Measurements from ENCODE around the gene PRR20B.

- no peak for TF ChIP-seq JUNB (IDR thresholded peaks at IDR 0.05; ENCODE audit: unreplicated experiment)
- TF ChIP-seq CTCF (conservative IDR thresholded peaks at IDR 0.05; ENCODE audit: low read depth in 2 of 2) = no peak
- no peak for TF ChIP-seq EZH2phosphoT487 (IDR thresholded peaks at IDR 0.05; ENCODE audit: unreplicated experiment)
- no peak for TF ChIP-seq EZH2 (IDR thresholded peaks at IDR 0.05; ENCODE audit: low read depth, unreplicated experiment)
- TF ChIP-seq, protein P1, sequence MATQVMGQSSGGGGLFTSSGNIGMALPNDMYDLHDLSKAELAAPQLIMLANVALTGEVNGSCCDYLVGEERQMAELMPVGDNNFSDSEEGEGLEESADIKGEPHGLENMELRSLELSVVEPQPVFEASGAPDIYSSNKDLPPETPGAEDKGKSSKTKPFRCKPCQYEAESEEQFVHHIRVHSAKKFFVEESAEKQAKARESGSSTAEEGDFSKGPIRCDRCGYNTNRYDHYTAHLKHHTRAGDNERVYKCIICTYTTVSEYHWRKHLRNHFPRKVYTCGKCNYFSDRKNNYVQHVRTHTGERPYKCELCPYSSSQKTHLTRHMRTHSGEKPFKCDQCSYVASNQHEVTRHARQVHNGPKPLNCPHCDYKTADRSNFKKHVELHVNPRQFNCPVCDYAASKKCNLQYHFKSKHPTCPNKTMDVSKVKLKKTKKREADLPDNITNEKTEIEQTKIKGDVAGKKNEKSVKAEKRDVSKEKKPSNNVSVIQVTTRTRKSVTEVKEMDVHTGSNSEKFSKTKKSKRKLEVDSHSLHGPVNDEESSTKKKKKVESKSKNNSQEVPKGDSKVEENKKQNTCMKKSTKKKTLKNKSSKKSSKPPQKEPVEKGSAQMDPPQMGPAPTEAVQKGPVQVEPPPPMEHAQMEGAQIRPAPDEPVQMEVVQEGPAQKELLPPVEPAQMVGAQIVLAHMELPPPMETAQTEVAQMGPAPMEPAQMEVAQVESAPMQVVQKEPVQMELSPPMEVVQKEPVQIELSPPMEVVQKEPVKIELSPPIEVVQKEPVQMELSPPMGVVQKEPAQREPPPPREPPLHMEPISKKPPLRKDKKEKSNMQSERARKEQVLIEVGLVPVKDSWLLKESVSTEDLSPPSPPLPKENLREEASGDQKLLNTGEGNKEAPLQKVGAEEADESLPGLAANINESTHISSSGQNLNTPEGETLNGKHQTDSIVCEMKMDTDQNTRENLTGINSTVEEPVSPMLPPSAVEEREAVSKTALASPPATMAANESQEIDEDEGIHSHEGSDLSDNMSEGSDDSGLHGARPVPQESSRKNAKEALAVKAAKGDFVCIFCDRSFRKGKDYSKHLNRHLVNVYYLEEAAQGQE (IDR thresholded peaks at IDR 0.05; ENCODE audit: unreplicated experiment) = no peak
- TF ChIP-seq STAT1 (IDR thresholded peaks at IDR 0.05; ENCODE audit: unreplicated experiment) = no peak
- TF ChIP-seq POLR2AphosphoS5 (IDR thresholded peaks at IDR 0.05; ENCODE audit: low read depth) = no peak
- no peak for TF ChIP-seq CREB1 (CRISPR knock-in tag; IDR thresholded peaks at IDR 0.05; ENCODE audit: low read depth)
- TF ChIP-seq, protein P2, sequence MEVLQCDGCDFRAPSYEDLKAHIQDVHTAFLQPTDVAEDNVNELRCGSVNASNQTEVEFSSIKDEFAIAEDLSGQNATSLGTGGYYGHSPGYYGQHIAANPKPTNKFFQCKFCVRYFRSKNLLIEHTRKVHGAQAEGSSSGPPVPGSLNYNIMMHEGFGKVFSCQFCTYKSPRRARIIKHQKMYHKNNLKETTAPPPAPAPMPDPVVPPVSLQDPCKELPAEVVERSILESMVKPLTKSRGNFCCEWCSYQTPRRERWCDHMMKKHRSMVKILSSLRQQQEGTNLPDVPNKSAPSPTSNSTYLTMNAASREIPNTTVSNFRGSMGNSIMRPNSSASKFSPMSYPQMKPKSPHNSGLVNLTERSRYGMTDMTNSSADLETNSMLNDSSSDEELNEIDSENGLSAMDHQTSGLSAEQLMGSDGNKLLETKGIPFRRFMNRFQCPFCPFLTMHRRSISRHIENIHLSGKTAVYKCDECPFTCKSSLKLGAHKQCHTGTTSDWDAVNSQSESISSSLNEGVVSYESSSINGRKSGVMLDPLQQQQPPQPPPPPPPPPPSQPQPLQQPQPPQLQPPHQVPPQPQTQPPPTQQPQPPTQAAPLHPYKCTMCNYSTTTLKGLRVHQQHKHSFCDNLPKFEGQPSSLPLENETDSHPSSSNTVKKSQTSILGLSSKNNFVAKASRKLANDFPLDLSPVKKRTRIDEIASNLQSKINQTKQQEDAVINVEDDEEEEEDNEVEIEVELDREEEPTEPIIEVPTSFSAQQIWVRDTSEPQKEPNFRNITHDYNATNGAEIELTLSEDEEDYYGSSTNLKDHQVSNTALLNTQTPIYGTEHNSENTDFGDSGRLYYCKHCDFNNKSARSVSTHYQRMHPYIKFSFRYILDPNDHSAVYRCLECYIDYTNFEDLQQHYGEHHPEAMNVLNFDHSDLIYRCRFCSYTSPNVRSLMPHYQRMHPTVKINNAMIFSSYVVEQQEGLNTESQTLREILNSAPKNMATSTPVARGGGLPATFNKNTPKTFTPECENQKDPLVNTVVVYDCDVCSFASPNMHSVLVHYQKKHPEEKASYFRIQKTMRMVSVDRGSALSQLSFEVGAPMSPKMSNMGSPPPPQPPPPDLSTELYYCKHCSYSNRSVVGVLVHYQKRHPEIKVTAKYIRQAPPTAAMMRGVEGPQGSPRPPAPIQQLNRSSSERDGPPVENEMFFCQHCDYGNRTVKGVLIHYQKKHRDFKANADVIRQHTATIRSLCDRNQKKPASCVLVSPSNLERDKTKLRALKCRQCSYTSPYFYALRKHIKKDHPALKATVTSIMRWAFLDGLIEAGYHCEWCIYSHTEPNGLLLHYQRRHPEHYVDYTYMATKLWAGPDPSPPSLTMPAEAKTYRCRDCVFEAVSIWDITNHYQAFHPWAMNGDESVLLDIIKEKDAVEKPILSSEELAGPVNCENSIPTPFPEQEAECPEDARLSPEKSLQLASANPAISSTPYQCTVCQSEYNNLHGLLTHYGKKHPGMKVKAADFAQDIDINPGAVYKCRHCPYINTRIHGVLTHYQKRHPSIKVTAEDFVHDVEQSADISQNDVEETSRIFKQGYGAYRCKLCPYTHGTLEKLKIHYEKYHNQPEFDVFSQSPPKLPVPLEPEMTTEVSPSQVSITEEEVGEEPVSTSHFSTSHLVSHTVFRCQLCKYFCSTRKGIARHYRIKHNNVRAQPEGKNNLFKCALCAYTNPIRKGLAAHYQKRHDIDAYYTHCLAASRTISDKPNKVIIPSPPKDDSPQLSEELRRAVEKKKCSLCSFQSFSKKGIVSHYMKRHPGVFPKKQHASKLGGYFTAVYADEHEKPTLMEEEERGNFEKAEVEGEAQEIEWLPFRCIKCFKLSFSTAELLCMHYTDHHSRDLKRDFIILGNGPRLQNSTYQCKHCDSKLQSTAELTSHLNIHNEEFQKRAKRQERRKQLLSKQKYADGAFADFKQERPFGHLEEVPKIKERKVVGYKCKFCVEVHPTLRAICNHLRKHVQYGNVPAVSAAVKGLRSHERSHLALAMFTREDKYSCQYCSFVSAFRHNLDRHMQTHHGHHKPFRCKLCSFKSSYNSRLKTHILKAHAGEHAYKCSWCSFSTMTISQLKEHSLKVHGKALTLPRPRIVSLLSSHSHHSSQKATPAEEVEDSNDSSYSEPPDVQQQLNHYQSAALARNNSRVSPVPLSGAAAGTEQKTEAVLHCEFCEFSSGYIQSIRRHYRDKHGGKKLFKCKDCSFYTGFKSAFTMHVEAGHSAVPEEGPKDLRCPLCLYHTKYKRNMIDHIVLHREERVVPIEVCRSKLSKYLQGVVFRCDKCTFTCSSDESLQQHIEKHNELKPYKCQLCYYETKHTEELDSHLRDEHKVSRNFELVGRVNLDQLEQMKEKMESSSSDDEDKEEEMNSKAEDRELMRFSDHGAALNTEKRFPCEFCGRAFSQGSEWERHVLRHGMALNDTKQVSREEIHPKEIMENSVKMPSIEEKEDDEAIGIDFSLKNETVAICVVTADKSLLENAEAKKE (CRISPR knock-in tag; IDR thresholded peaks at IDR 0.05) = no peak
- TF ChIP-seq ZNF114 (CRISPR knock-in tag; IDR thresholded peaks at IDR 0.05) = no peak
These were observed 32.3 kb upstream of the PRR20B start for GRCh38 chr13:57114945-57115344.
